HG02981 (cell line): Measurements from ENCODE around the gene ENTPD2.
A peak's percentile ranks its signal among the peaks of the same experiment; 100 is the strongest.

Experiments
- ATAC-seq: cut with Tn5 transposase; IDR thresholded peaks from one replicate; pipeline ENCODE4 v1.9.1; 2021; ENCODE audit warnings: mild to moderate bottlenecking, moderate library complexity; ENCODE audit not compliant: unreplicated experiment

ENTPD2 gene

GRCh38 chr9:137080260-137081122 is 26.6 kb upstream of the ENTPD2 start:
- ATAC-seq, result no peak

- ATAC-seq, result no peak
Measured at GRCh38 chr9:137079401-137079787, 25.5 kb upstream of the ENTPD2 start.

GRCh38 chr9:137078701-137079400 is 25.0 kb upstream of the ENTPD2 start:
- no peak for ATAC-seq

GRCh38 chr9:137077758-137078693 is 24.2 kb upstream of the ENTPD2 start:
- ATAC-seq, result peak; percentile 26

GRCh38 chr9:137077010-137077747 is 23.3 kb upstream of the ENTPD2 start, which contains the start of gene UAP1L1:
Gene UAP1L1 (plus strand): TSS chr9:137077517. CDS start chr9:137077533, 16 bp downstream.
- ATAC-seq, result peak; percentile 62

- no peak for ATAC-seq
Measured at GRCh38 chr9:137076636-137077009, 22.8 kb upstream of the ENTPD2 start.

GRCh38 chr9:137075275-137075775 is 21.5 kb upstream of the ENTPD2 start:
- ATAC-seq, result no peak

- ATAC-seq, result no peak
Measured at GRCh38 chr9:137074657-137075274, 20.9 kb upstream of the ENTPD2 start.

- no peak for ATAC-seq
Measured at GRCh38 chr9:137073992-137074399, 20.1 kb upstream of the ENTPD2 start.

GRCh38 chr9:137071282-137071681 is 17.4 kb upstream of the ENTPD2 start:
- ATAC-seq, result no peak

GRCh38 chr9:137070906-137071275 is 17.0 kb upstream of the ENTPD2 start:
- peak; percentile 2 for ATAC-seq

- peak; percentile 66 for ATAC-seq
Measured at GRCh38 chr9:137070201-137070905, 16.5 kb upstream of the ENTPD2 start, which contains the start of gene SAPCD2. Gene SAPCD2 (minus strand): TSS chr9:137070557. CDS start chr9:137070460, 97 bp downstream.

- ATAC-seq, result no peak
Measured at GRCh38 chr9:137069508-137070091, 15.7 kb upstream of the ENTPD2 start.

GRCh38 chr9:137068539-137069507 is 15.0 kb upstream of the ENTPD2 start:
- ATAC-seq, result no peak

- ATAC-seq, result peak; percentile 37
Measured at GRCh38 chr9:137067860-137068538, 14.1 kb upstream of the ENTPD2 start.

GRCh38 chr9:137066096-137066861 is 12.4 kb upstream of the ENTPD2 start:
- no peak for ATAC-seq
